ENCODE data around the gene ID1.
"Not testable (repeated sequence)": the region's sequence is repeated elsewhere in the genome, so short reads cannot be mapped to it uniquely, and the experiment has no call there.

The ID1 gene

GRCh38 chr20:31569163-31570020 lies 35.7 kb upstream of the ID1 start:
- TF ChIP-seq ZNF274 (IDR thresholded peaks at IDR 0.05; ENCODE audit: low read depth, low read length) = no peak
- H3K4me3 ChIP-seq (ENCODE audit: low read length) = no peak overlapping the region

- no peak for TF ChIP-seq ZNF274 (IDR thresholded peaks at IDR 0.05; ENCODE audit: low read depth, low read length)
- no peak overlapping the region for H3K4me3 ChIP-seq (ENCODE audit: low read length)
Observed at GRCh38 chr20:31570021-31570463, 35.0 kb upstream of the ID1 start.

GRCh38 chr20:31570735-31571617 lies 34.1 kb upstream of the ID1 start:
- no peak for TF ChIP-seq ZNF274 (IDR thresholded peaks at IDR 0.05; ENCODE audit: low read depth, low read length)
- no peak overlapping the region for H3K4me3 ChIP-seq (ENCODE audit: low read length)

- TF ChIP-seq ZNF274 (IDR thresholded peaks at IDR 0.05; ENCODE audit: low read depth, low read length) = no peak
- H3K4me3 ChIP-seq (ENCODE audit: low read length) = peak overlapping the region; percentile 84; the same call in 1 of the 2 replicates
Observed at GRCh38 chr20:31572042-31572700, 32.9 kb upstream of the ID1 start.

- no peak for TF ChIP-seq ZNF274 (IDR thresholded peaks at IDR 0.05; ENCODE audit: low read depth, low read length)
- H3K4me3 ChIP-seq (ENCODE audit: low read length) = peak overlapping the region; percentile 84
Observed at GRCh38 chr20:31572701-31573554, 32.2 kb upstream of the ID1 start.

- TF ChIP-seq ZNF274 (IDR thresholded peaks at IDR 0.05; ENCODE audit: low read depth, low read length) = no peak
- H3K4me3 ChIP-seq (ENCODE audit: low read length) = peak overlapping the region; percentile 84
Observed at GRCh38 chr20:31573555-31574321, 31.4 kb upstream of the ID1 start.

GRCh38 chr20:31574986-31575385 lies 30.1 kb upstream of the ID1 start:
- not testable (repeated sequence) for H3K4me3 ChIP-seq (ENCODE audit: low read length)

GRCh38 chr20:31576751-31577150 lies 28.3 kb upstream of the ID1 start:
- no peak overlapping the region for H3K4me3 ChIP-seq (ENCODE audit: low read length)
- TF ChIP-seq ZNF274 (IDR thresholded peaks at IDR 0.05; ENCODE audit: low read depth, low read length) = no peak

GRCh38 chr20:31577194-31577593 lies 27.9 kb upstream of the ID1 start:
- H3K4me3 ChIP-seq (ENCODE audit: low read length) = no peak overlapping the region
- TF ChIP-seq ZNF274 (IDR thresholded peaks at IDR 0.05; ENCODE audit: low read depth, low read length) = no peak

GRCh38 chr20:31578448-31579138 lies 26.5 kb upstream of the ID1 start:
- H3K4me3 ChIP-seq (ENCODE audit: low read length) = no peak overlapping the region
- no peak for TF ChIP-seq ZNF274 (IDR thresholded peaks at IDR 0.05; ENCODE audit: low read depth, low read length)

- H3K4me3 ChIP-seq (ENCODE audit: low read length) = no peak overlapping the region
- TF ChIP-seq ZNF274 (IDR thresholded peaks at IDR 0.05; ENCODE audit: low read depth, low read length) = no peak
Observed at GRCh38 chr20:31579245-31579644, 25.8 kb upstream of the ID1 start.

GRCh38 chr20:31579941-31580651 lies 25.0 kb upstream of the ID1 start:
- not testable (repeated sequence) for H3K4me3 ChIP-seq (ENCODE audit: low read length)

Measured in GM08714 (cell line).